ENCODE results near the gene ZSWIM5. TPM values are rescaled to one million over a fixed set of nuclear protein-coding genes. Genes with fewer than 3 reads are reported as not detected.
"Not testable (repeated sequence)": the region's sequence is repeated elsewhere in the genome, so short reads cannot be mapped to it uniquely, and the experiment has no call there.

Gene ZSWIM5
- total RNA-seq, 1 donor, result 0.43 TPM

DNA sequence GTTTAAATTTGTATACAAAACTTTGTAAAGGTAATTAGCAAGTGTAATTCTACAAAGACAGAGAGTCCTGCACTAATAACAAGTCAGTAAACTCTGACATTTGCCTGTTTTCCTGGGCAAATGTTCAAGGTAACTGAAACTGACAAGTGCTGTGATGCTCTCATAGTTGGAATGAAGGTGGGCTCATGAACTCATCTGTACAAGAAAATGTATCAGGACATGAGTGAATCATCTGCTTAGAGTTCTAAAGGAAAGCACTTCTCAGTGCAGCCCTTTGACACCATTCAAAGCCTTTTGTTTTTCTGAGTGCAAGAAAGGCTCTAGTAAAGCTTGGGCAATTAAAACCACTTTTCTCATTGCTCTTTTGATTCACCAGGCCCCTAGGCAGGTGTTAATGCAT, 102.9 kb downstream of the ZSWIM5 start:
- no peak overlapping the region for H3K4me3 ChIP-seq (ENCODE audit: low read depth, low read length)
- DNase-seq (ENCODE audit: low read depth), result no peak
- no peak for TF ChIP-seq CTCF (IDR thresholded peaks at IDR 0.05; ENCODE audit: insufficient read depth, low read depth, low read length)

- DNase-seq (ENCODE audit: low read depth), result no peak
- TF ChIP-seq CTCF (IDR thresholded peaks at IDR 0.05; ENCODE audit: insufficient read depth, low read depth, low read length), result no peak
- no peak overlapping the region for H3K4me3 ChIP-seq (ENCODE audit: low read depth, low read length)
These were observed 104.5 kb downstream of the ZSWIM5 start for GRCh38 chr1:45101947-45102346.

- not testable (repeated sequence) for DNase-seq (ENCODE audit: low read depth); H3K4me3 ChIP-seq (ENCODE audit: low read depth, low read length)
These were observed 104.9 kb downstream of the ZSWIM5 start for GRCh38 chr1:45101528-45101927.

- H3K4me3 ChIP-seq (ENCODE audit: low read depth, low read length), result no peak overlapping the region
- DNase-seq (ENCODE audit: low read depth), result peak; percentile 20
These were observed 108.5 kb downstream of the ZSWIM5 start for GRCh38 chr1:45097944-45098343.

DNA sequence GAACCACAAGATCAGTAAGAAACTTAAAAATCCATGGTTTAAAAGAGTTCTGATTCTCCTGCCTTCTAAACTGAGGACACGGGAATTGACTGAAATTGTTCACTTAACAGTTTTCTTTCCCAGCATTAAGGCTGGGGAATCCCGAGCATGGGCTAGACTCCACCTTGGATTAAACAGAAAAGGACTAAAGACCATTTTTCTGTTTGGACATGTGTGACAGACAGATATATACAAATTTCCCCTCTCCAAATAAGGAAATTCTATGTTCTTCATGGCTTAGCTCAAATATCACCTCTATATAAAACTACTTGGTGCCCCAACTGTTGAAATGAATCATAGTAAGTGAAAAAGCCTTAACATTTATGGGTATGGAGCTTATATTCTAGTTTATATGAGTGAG, 109.3 kb downstream of the ZSWIM5 start:
- DNase-seq (ENCODE audit: low read depth), result no peak
- TF ChIP-seq CTCF (IDR thresholded peaks at IDR 0.05; ENCODE audit: insufficient read depth, low read depth, low read length), result no peak
- no peak overlapping the region for H3K4me3 ChIP-seq (ENCODE audit: low read depth, low read length)

More at GRCh38 chr1:45097944-45098343, 108.5 kb downstream of the ZSWIM5 start:
- TF ChIP-seq CTCF (IDR thresholded peaks at IDR 0.05; ENCODE audit: insufficient read depth, low read depth, low read length), result no peak

- no peak for DNase-seq (ENCODE audit: low read depth)
- TF ChIP-seq CTCF (IDR thresholded peaks at IDR 0.05; ENCODE audit: insufficient read depth, low read depth, low read length), result no peak
- no peak overlapping the region for H3K4me3 ChIP-seq (ENCODE audit: low read depth, low read length)
These were observed 111.0 kb downstream of the ZSWIM5 start for GRCh38 chr1:45095450-45095849.

GRCh38 chr1:45094371-45094770, 112.0 kb downstream of the ZSWIM5 start:
- H3K4me3 ChIP-seq (ENCODE audit: low read depth, low read length); DNase-seq (ENCODE audit: low read depth): not testable (repeated sequence)

DNA sequence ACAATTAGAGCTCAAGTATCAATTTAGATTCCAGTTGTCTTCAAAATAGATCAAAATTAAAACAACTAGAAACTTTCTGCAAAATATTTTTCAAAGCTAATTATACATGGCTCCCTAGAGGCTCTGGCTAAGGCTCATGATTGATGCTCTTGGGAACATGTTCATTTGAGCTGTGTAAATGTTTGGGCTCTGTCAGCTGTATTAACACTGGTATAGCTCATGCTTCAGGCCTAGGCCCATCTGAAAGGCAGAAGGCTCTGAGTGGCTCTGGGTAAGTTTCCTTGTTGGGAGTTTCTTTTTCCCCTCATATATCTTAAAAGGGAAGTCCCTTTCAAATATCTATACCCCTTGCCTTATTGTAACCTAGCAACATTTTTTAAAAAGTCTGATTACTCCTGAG, 113.1 kb downstream of the ZSWIM5 start:
- no peak for TF ChIP-seq CTCF (IDR thresholded peaks at IDR 0.05; ENCODE audit: insufficient read depth, low read depth, low read length)
- H3K4me3 ChIP-seq (ENCODE audit: low read depth, low read length), result no peak overlapping the region
- no peak for DNase-seq (ENCODE audit: low read depth)

Measured in fibroblast of villous mesenchyme (primary cell).